CD4-positive, CD25-positive, alpha-beta regulatory T cell (primary cell): Measurements from ENCODE around the gene ASPHD2. TPM values are rescaled to one million over a fixed set of nuclear protein-coding genes. Genes with fewer than 3 reads are reported as not detected.
"Not testable (repeated sequence)": the region's sequence is repeated elsewhere in the genome, so short reads cannot be mapped to it uniquely, and the experiment has no call there.

Experiments used
- ATAC-seq, 2 donors: fragments of 150-1000 bp; cut with Tn5 transposase; one replicate each; pipeline ENCODE4 v1.10.0; 2021; ENCODE audit warnings: low read depth in 2 of 2, moderate number of reproducible peaks in 2 of 2, moderate library complexity in 1 of 2
- DNase-seq, 3 donors: peaks; one replicate each; pipeline versions ENCODE4 v3.0.0 to v3.0.0-alpha.2; 2012 to 2022; ENCODE audit warnings: mixed read lengths in 1 of 3
- H3K27ac ChIP-seq: one replicate; pipeline ENCODE4 v1.7.0; 2013; ENCODE audit warnings: mild to moderate bottlenecking, low read length; ENCODE audit not compliant: insufficient read depth, poor library complexity, severe bottlenecking
- H3K27me3 ChIP-seq: one replicate; pipeline ENCODE4 v1.7.0; 2013; ENCODE audit warnings: low read length; ENCODE audit not compliant: control insufficient read depth, insufficient read depth
- H3K36me3 ChIP-seq: one replicate; pipeline ENCODE4 v1.7.0; 2013; ENCODE audit warnings: mild to moderate bottlenecking, low read length, moderate library complexity; ENCODE audit not compliant: control insufficient read depth, insufficient read depth
- H3K4me1 ChIP-seq: 2 replicates; pipeline ENCODE4 v1.7.0; 2013; ENCODE audit warnings: mild to moderate bottlenecking, low read length; ENCODE audit not compliant: insufficient read depth, control insufficient read depth, poor library complexity, severe bottlenecking
- H3K4me3 ChIP-seq: one replicate; pipeline ENCODE4 v1.7.0; 2013; ENCODE audit warnings: low read depth, mild to moderate bottlenecking, low read length, moderate library complexity
- H3K9me3 ChIP-seq, 2 experiments: 1 replicate in 1 of 2; 2 replicates in 1 of 2; pipeline ENCODE4 v1.7.0; 2013; ENCODE audit warnings: low read length in 2 of 2, mild to moderate bottlenecking in 1 of 2, moderate library complexity in 1 of 2; ENCODE audit not compliant: control insufficient read depth in 2 of 2
- H3K27ac Mint-ChIP-seq, 3 donors: one replicate each; pipeline ENCODE4 v1.8.0; 2020 to 2022; ENCODE audit warnings: mild to moderate bottlenecking in 3 of 3, mixed read lengths in 3 of 3, moderate library complexity in 2 of 3
- H3K27me3 Mint-ChIP-seq: one replicate; pipeline ENCODE4 v1.8.0; 2022; ENCODE audit warnings: mild to moderate bottlenecking, mixed read lengths
- H3K36me3 Mint-ChIP-seq: one replicate; pipeline ENCODE4 v1.8.0; 2020; ENCODE audit warnings: mixed read lengths
- H3K4me1 Mint-ChIP-seq, 4 donors: one replicate each; pipeline ENCODE4 v1.8.0; 2020 to 2022; ENCODE audit warnings: mixed read lengths in 4 of 4, mild to moderate bottlenecking in 1 of 4
- H3K4me3 Mint-ChIP-seq, 4 donors: one replicate each; pipeline ENCODE4 v1.8.0; 2020 to 2022; ENCODE audit warnings: mild to moderate bottlenecking in 4 of 4, mixed read lengths in 4 of 4, moderate library complexity in 3 of 4
- H3K9me3 Mint-ChIP-seq, 7 donors: one replicate each; pipeline ENCODE4 v1.8.0; 2020 to 2022; ENCODE audit warnings: mixed read lengths in 7 of 7, mild to moderate bottlenecking in 3 of 7, moderate library complexity in 2 of 7
- polyA plus RNA-seq, 4 donors: library from polyadenylated mRNA; unstranded; fragments of 300-500 nt; fragmentation: Illumina TruSeq; gene quantifications; one replicate each; pipeline ENCODE4 v1.2.3, GENCODE V29; 2021
- total RNA-seq: library from RNA; stranded (reverse); gene quantifications from one replicate; pipeline ENCODE4 v1.2.3, GENCODE V29; 2022

ASPHD2 gene
- total and polyA plus RNA-seq, 5 donors from 2014 or later: 3.1 to 8.5 (median 4.3) TPM

DNA sequence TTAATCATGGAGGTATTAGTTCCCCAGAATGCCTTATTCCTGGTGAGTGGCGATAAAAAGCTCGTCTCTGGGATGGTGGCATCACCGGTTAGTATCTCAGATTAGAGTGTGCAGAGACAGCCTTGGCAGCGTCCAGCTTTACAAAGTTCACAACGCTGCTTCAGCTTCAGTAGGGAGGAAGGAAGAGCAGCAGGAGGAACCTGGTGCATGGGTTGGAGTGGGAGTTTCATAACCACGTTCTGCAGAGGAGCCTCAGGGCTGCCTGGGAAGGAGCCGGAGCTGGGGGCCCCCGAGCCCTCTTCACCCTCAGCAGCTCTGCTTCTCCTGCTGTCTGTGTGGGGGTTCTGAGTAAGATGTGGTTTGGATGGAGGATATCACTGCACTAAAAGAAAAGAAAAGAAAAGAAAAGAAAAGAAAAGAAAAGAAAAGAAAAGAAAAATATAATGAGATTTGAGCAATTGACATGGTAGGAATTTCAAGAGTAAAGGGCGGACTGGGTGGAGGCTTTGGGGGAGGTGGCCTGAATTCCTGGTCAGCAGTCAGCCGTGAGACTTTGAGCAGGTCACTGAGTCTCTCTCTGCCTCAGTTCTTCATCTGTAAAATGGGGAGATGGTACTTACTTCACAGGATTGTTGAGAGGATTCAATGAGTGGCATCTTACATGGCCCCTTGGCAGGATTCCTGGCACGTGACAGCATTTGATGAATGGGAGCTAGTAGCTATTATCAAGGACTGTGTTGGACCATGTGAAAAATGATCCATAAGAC is 6.5 kb downstream of the ASPHD2 start:
- Histone ChIP-seq H3K9me3 (no peaks in the 10 kb centered on the region), H3K27me3 (no peaks in the 10 kb centered on the region), H3K27ac (no peak overlapping the region), H3K36me3 (peaks cover 19% of the 10 kb centered on the region), H3K4me3 (no peak overlapping the region), H3K4me1 (no peaks in the 10 kb centered on the region)
- DNase-seq (no peak), ATAC-seq (no peak)
- Mint-ChIP-seq H3K9me3 (no peaks in the 10 kb centered on the region), H3K27me3 (no peaks in the 10 kb centered on the region), H3K4me1 (peaks cover 10 to 45% (median 26%) of the 10 kb centered on the region in 4 donors), H3K36me3 (peaks cover 15% of the 10 kb centered on the region), H3K4me3 (peak overlapping the region in 1 of 4 donors; percentile 49), H3K27ac (peak overlapping the region in 2 of 3 donors; percentile 65 to 81)

- Histone ChIP-seq H3K9me3 (no peaks in the 10 kb centered on the region), H3K4me1 (no peaks in the 10 kb centered on the region), H3K4me3 (no peak overlapping the region), H3K27ac (no peak overlapping the region), H3K36me3 (peaks cover 19% of the 10 kb centered on the region), H3K27me3 (no peaks in the 10 kb centered on the region)
- Mint-ChIP-seq H3K4me1 (peaks cover 4 to 33% (median 19%) of the 10 kb centered on the region in 4 donors), H3K4me3 (no peak overlapping the region), H3K27me3 (no peaks in the 10 kb centered on the region), H3K9me3 (no peaks in the 10 kb centered on the region), H3K27ac (peak overlapping the region in 2 of 3 donors; percentile 2 to 48), H3K36me3 (peaks cover 15% of the 10 kb centered on the region)
- DNase-seq: no peak
- no peak for ATAC-seq
These were observed 7.9 kb downstream of the ASPHD2 start for GRCh38 chr22:26436903-26437515.

GRCh38 chr22:26437694-26438392 is 8.8 kb downstream of the ASPHD2 start:
- Histone ChIP-seq H3K27ac (no peak overlapping the region), H3K4me1 (no peaks in the 10 kb centered on the region), H3K27me3 (no peaks in the 10 kb centered on the region), H3K9me3 (no peaks in the 10 kb centered on the region), H3K36me3 (peaks cover 19% of the 10 kb centered on the region), H3K4me3 (no peak overlapping the region)
- Mint-ChIP-seq H3K4me1 (peaks cover 4 to 30% (median 15%) of the 10 kb centered on the region in 4 donors), H3K36me3 (peaks cover 15% of the 10 kb centered on the region), H3K9me3 (no peaks in the 10 kb centered on the region), H3K4me3 (no peak overlapping the region), H3K27me3 (no peaks in the 10 kb centered on the region), H3K27ac (peak overlapping the region in 2 of 3 donors; percentile 41 to 66)
- ATAC-seq (no peak), DNase-seq (no peak)

DNA sequence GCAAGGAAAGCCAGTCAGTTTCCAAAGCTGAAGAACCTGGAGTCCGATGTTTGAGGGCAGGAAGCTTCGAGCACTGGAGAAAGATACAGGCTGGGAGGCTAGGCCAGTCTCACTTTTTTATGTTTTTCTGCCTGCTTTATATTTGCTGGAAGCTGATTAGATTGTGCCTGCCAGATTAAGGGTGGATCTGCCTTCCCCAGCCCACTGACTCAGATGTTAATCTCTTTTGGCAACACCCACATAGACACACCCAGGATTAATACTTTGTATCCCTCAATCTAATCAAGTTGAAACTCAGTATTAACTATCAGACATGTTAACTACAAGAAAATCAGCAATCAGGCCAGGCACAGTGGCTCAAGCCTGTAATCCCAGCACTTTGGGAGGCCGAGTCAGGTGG is 9.7 kb downstream of the ASPHD2 start:
- peaks cover 15% of the 10 kb centered on the region for H3K36me3 Mint-ChIP-seq
- not testable (repeated sequence) for H3K9me3 ChIP-seq, H3K4me3 Mint-ChIP-seq, H3K27me3 Mint-ChIP-seq, H3K27ac Mint-ChIP-seq, H3K27ac ChIP-seq, H3K4me3 ChIP-seq, DNase-seq, ATAC-seq, H3K27me3 ChIP-seq, H3K9me3 Mint-ChIP-seq, H3K4me1 ChIP-seq
- H3K36me3 ChIP-seq: peaks cover 21% of the 10 kb centered on the region
- peaks cover 4 to 28% (median 13%) of the 10 kb centered on the region in 4 donors for H3K4me1 Mint-ChIP-seq

- Mint-ChIP-seq H3K36me3 (peaks cover 10% of the 10 kb centered on the region), H3K4me3 (no peak overlapping the region), H3K4me1 (peaks cover 4 to 28% (median 16%) of the 10 kb centered on the region in 4 donors), H3K27ac (no peak overlapping the region), H3K9me3 (no peaks in the 10 kb centered on the region), H3K27me3 (no peaks in the 10 kb centered on the region)
- no peaks in the 10 kb centered on the region for H3K27me3 ChIP-seq
- H3K9me3 ChIP-seq: no peaks in the 10 kb centered on the region
- H3K36me3 ChIP-seq: peaks cover 27% of the 10 kb centered on the region
- ATAC-seq: no peak
- H3K4me3 ChIP-seq: no peak overlapping the region
- no peaks in the 10 kb centered on the region for H3K4me1 ChIP-seq
- H3K27ac ChIP-seq: no peak overlapping the region
- no peak for DNase-seq
These were observed 10.5 kb downstream of the ASPHD2 start for GRCh38 chr22:26439559-26439958.

- Mint-ChIP-seq H3K9me3 (no peaks in the 10 kb centered on the region), H3K27ac (no peak overlapping the region), H3K36me3 (no peaks in the 10 kb centered on the region), H3K27me3 (no peaks in the 10 kb centered on the region), H3K4me1 (peaks cover 4 to 10% (median 6%) of the 10 kb centered on the region in 4 donors), H3K4me3 (no peak overlapping the region)
- no peaks in the 10 kb centered on the region for H3K9me3 ChIP-seq
- no peak overlapping the region for H3K4me3 ChIP-seq
- ATAC-seq: no peak
- peaks cover 17% of the 10 kb centered on the region for H3K36me3 ChIP-seq
- H3K4me1 ChIP-seq: no peaks in the 10 kb centered on the region
- H3K27me3 ChIP-seq: no peaks in the 10 kb centered on the region
- DNase-seq: no peak
- H3K27ac ChIP-seq: no peak overlapping the region
These were observed 13.2 kb downstream of the ASPHD2 start for GRCh38 chr22:26442086-26442756.

DNA sequence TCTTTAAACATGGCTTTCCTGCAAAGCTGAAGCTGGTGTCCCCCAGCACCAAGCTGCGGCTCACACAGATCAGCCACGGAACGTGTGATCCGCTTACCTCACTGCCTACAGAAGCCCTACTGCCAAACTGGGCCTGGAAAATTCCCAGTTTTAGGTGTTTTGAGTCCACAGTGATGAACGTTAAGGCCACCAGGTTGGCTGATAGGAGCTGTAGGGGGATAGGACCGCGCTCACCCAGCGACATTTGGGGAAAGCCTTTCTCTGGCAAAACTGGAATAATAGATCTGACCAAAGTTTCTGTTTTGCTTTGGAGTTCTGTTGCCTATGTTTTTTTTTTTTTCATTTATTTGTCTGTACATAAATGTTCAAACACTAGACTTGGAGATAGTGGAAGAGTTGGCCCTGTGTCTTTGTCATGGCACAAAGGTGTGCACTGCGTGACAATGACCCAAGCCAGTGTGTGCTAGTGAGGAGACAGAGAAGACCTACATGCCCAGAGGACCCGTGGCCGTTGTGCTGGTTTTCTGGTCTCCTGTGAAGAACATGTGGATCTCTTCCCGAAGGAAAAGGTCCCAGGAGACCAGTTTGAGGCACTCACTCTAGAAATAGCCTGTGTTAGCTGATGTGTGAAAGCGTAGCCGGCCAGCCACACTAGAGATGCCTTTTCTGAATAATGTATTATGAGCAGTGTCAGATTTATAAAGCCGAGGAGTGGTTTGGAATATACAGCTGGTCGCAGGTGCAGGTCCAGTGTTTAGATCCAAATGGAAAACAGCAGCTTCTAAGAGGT is 15.0 kb downstream of the ASPHD2 start:
- H3K4me3 Mint-ChIP-seq: no peak overlapping the region
- H3K36me3 ChIP-seq: peaks cover 12% of the 10 kb centered on the region
- H3K36me3 Mint-ChIP-seq: no peaks in the 10 kb centered on the region
- no peaks in the 10 kb centered on the region for H3K27me3 Mint-ChIP-seq
- peak overlapping the region in 2 of 3 donors; percentile 17 to 36 for H3K27ac Mint-ChIP-seq
- no peaks in the 10 kb centered on the region for H3K27me3 ChIP-seq
- no peaks in the 10 kb centered on the region for H3K4me1 ChIP-seq
- no peak overlapping the region for H3K4me3 ChIP-seq
- peaks cover 0 to 5% (median 4%) of the 10 kb centered on the region in 4 donors for H3K4me1 Mint-ChIP-seq
- no peaks in the 10 kb centered on the region for H3K9me3 Mint-ChIP-seq
- H3K27ac ChIP-seq: no peak overlapping the region
- H3K9me3 ChIP-seq: no peaks in the 10 kb centered on the region
- no peak for DNase-seq
- no peak for ATAC-seq
